RWPE1 (cell line): Measurements from ENCODE around the gene EXOC3L1.
A peak's percentile ranks its signal among the peaks of the same experiment; 100 is the strongest.

Experiments
- CTCF ChIA-PET: fragments of 350-600 bp; sonication (Branson Sonifier 250); formaldehyde crosslinking; extraction: SDS; loops from one replicate; lab custom pipeline; 2021; lab: Yijun Ruan, JAX
- POLR2A ChIA-PET: fragments of 400-600 bp; formaldehyde crosslinking; extraction: SDS; loops from one replicate; lab custom pipeline; 2020; ENCODE audit warnings: antibody characterized with exemption; ENCODE audit not compliant: low non-redundant PET; lab: Yijun Ruan, JAX
- DNase-seq: peaks from one replicate; pipeline ENCODE4 v3.0.0; 2012; ENCODE audit warnings: low spot score
- H3K27ac ChIP-seq: fragments of 450-650 bp; 2 replicates; pipeline ENCODE4 v1.5.1; 2017
- TF ChIP-seq, protein P1 (sequence below): fragments of 450-650 bp; conservative IDR thresholded peaks from 2 replicates; pipeline ENCODE4 v1.5.1; 2017; ENCODE audit warnings: low read depth, mild to moderate bottlenecking

EXOC3L1 gene

DNA sequence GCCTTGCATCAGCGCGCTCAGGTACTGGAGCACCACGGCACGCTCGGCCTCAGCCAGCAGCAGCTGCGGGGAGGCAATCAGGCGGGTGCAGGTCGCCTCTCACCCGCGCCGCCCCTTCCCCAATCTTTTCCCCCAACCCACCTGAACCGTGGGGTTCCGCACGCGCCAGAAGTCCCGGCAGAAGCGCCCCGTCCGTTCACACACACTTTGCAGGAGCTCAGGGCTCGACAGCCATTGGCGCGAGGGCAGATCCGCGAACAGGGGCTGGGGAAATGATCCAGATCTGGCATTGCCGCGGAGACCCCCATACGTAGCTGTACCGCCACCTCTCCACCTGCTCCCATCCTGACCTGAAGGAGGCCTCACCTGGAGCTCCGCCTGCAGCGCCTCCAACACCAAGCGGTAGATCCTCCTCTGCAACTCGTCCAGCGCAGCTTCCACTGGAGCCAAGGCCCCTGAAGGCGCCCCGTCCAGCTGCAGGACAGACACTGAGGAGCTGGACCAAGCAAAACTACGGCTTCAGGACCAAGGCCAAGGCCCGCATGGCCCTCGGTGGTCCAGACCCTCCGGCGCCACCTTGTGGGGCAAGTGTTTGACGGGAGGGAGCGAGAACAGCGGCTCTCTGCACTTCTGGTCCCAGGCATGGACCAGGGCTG is 4.8 kb downstream of the EXOC3L1 start:
- TF ChIP-seq, protein P1, sequence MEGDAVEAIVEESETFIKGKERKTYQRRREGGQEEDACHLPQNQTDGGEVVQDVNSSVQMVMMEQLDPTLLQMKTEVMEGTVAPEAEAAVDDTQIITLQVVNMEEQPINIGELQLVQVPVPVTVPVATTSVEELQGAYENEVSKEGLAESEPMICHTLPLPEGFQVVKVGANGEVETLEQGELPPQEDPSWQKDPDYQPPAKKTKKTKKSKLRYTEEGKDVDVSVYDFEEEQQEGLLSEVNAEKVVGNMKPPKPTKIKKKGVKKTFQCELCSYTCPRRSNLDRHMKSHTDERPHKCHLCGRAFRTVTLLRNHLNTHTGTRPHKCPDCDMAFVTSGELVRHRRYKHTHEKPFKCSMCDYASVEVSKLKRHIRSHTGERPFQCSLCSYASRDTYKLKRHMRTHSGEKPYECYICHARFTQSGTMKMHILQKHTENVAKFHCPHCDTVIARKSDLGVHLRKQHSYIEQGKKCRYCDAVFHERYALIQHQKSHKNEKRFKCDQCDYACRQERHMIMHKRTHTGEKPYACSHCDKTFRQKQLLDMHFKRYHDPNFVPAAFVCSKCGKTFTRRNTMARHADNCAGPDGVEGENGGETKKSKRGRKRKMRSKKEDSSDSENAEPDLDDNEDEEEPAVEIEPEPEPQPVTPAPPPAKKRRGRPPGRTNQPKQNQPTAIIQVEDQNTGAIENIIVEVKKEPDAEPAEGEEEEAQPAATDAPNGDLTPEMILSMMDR = peak; percentile 86
- H3K27ac ChIP-seq = peak overlapping the region; percentile 95
- DNase-seq = peak; percentile 70
- CTCF ChIA-PET = interaction anchor here (0.6 to 2.0 kb wide), 15 partner anchors 9 to 965 kb away, joined by 3 to 9 read pairs (median 4); partner anchors contain the start of genes NOL3, TMEM208 and TRADD
- POLR2A ChIA-PET = no interaction called here

DNA sequence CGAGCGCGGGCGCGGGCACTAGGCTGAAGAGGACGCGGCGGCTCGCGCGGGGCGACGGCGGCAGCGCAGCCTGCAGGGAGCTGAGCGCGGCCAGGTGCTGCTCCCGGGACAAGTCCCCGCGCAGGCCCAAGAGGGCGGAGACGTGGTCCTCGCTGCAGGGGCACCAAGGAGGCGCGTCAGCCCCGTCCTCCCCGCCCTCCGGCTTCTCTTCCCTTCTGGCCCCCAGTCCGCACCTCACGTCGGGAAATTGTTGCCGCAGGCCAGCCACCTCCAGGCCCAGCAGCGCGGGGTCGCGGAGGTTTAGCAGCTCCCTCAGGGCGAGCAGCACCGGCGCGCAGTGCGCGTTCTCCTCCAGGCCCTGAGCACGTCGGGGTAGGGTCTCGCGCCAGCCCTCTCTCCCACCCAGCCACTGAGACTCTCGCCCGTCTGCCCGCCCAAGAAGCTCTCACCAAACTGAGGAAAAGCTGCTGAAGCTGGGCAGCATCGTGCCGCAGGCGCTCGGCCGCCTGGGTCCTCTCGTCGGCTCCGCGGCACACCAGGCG is 5.4 kb downstream of the EXOC3L1 start:
- DNase-seq = no peak
- ChIA-PET CTCF (interaction anchor here (0.6 to 2.0 kb wide), 14 partner anchors 9 to 966 kb away, joined by 3 to 9 read pairs (median 4); partner anchors contain the start of genes NOL3 and TMEM208), POLR2A (no interaction called here)
- TF ChIP-seq, protein P1 = no peak
- H3K27ac ChIP-seq = peak overlapping the region; percentile 95

GRCh38 chr16:67183627-67184452 is 6.1 kb downstream of the EXOC3L1 start, which contains the start of gene MATCAP1:
Gene MATCAP1, minus strand, starts transcription at chr16:67183963. Its CDS starts 3,353 bp downstream, at chr16:67180610.
- TF ChIP-seq, protein P1 = no peak
- ChIA-PET POLR2A (no interaction called here), CTCF (interaction anchor here (0.5 to 2.0 kb wide), 7 partner anchors 14 to 967 kb away, joined by 3 to 9 read pairs (median 4); no protein-coding TSS in a partner anchor)
- DNase-seq = peak; percentile 99
- H3K27ac ChIP-seq = peak within 1 kb of the TSS; percentile 95

DNA sequence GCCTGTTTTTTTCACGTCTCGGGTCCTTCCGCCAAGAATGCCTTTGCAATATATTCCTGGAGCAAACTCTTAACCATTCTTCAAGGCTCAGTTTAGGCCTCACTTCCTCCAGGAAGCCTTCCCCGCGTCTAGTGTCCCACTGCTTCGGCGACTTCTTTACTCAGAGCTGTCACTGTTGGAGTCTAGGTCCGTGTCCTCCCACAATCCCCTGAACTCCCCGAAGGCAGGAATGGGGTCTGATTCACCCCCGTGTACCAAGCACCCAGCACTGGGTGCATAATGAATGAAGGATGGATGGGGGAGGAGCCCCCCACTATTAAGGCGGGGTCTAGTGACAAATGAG is 6.7 kb downstream of the EXOC3L1 start:
- TF ChIP-seq, protein P1 = no peak
- DNase-seq = no peak
- H3K27ac ChIP-seq = peak overlapping the region; percentile 95
- ChIA-PET POLR2A (no interaction called here), CTCF (interaction anchor here (0.5 to 1.0 kb wide), 2 partner anchors 28 to 113 kb away, joined by 3 to 6 read pairs; no protein-coding TSS in a partner anchor)

DNA sequence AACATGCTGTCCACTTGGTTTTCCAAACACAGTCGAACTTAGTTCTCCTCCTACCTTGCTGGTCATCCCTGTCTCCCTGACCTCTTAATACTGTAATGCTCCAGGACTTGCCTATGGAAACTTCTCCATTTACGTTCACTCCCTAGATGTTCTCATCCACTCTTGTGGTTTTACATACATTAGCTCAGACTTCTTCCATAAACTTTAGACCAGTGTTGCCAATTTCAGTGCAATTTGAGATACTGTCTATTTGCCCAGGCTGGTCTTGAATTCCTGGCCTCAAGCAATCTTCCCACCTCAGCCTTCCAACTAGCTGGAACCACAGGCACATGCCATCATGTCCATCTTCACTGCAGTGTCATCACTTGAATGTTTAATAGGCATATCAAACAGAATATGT is 7.6 kb downstream of the EXOC3L1 start:
- DNase-seq = no peak
- ChIA-PET CTCF (no interaction called here), POLR2A (interaction anchor here (1.3 kb wide), 1 partner anchor 11 kb away, joined by 3 read pairs; no protein-coding TSS in a partner anchor)
- TF ChIP-seq, protein P1 = no peak
- H3K27ac ChIP-seq = peak overlapping the region; percentile 98

- ChIA-PET POLR2A (interaction anchor here (1.3 kb wide), 1 partner anchor 12 kb away, joined by 3 read pairs; no protein-coding TSS in a partner anchor), CTCF (interaction anchor here (0.7 to 0.8 kb wide), 3 partner anchors 26 to 752 kb away, joined by 3 to 4 read pairs (median 3); no protein-coding TSS in a partner anchor)
- H3K27ac ChIP-seq = peak overlapping the region; percentile 98
- DNase-seq = no peak
- TF ChIP-seq, protein P1 = no peak
Measured at GRCh38 chr16:67181346-67181745, 8.6 kb downstream of the EXOC3L1 start.
